ENCODE measurements around the gene PTPA. TPM values are rescaled to one million over a fixed set of nuclear protein-coding genes. Genes with fewer than 3 reads are reported as not detected.

Gene PTPA
- total and polyA plus RNA-seq, 9 of the 15 experiments (the other 6 are each of a cell fraction or from before 2014, with no cell fraction given): 1.7 to 121 (median 72.6) TPM

GRCh38 chr9:129111528-129112151, 425 bp downstream of the PTPA start:
- CTCF ChIA-PET (ENCODE audit: low intra/inter-chr PET ratio): no interaction called here
- intact Hi-C loops (cut with micrococcal nuclease): loop anchor here (5.0 kb wide), 1 partner anchor 84 kb away; the partner anchor contains the start of gene SH3GLB2
- no peaks in the 10 kb centered on the region for H3K9me3 ChIP-seq (replicated peaks; ENCODE audit: control insufficient read depth, insufficient read depth, low read depth, low read length)
- in situ Hi-C loops (cut with MboI): no loop called here
- 1% methylated on average over 21 of the region's 37 CpGs for WGBS (ENCODE audit: insufficient coverage, low coverage, missing lambda C conversion rate)
- POLR2A ChIA-PET: interaction anchor here (0.8 to 5.3 kb wide), 5 partner anchors 8 to 30 kb away, joined by 3 to 35 read pairs (median 4); partner anchors contain the start of gene DOLPP1
- no TSS peak for BruUV-seq (replicated peaks)
- peaks cover 52% of the 10 kb centered on the region for H3K79me2 ChIP-seq (ENCODE audit: control insufficient read depth, insufficient read depth, low read length)
- peak; percentile 33 for ATAC-seq
- H3K4me3 ChIP-seq: peak overlapping the region; percentile 100
- peak; percentile 60 to 65 (median 63) for DNase-seq (ENCODE audit: extremely low read depth in 1 of 4, low spot score in 3 of 4)
- no peak for FAIRE-seq
- H3K36me3 ChIP-seq (ENCODE audit: control insufficient read depth, insufficient read depth, low read length): peaks cover 3% of the 10 kb centered on the region; the same call in 1 of the 3 replicates
- H3K4me1 ChIP-seq (replicated peaks in 1 of 2; ENCODE audit: control insufficient read depth in 2 of 2, insufficient read depth in 2 of 2, low read length in 2 of 2): peaks cover 23 to 53% of the 10 kb centered on the region in 2 experiments
- H4K20me1 ChIP-seq (replicated peaks; ENCODE audit: control insufficient read depth, insufficient read depth, low read length): peaks cover 3% of the 10 kb centered on the region; the same call in 1 of the 2 replicates
- H3K4me2 ChIP-seq (ENCODE audit: insufficient read depth, low read length): peak overlapping the region; percentile 100
- H3K9me1 ChIP-seq (ENCODE audit: control insufficient read depth, insufficient read depth, low read length): no peaks in the 10 kb centered on the region
- peak overlapping the region; percentile 100 for H3K27ac ChIP-seq (ENCODE audit: extremely low read depth, low read depth, low read length)
- H2AFZ ChIP-seq (ENCODE audit: low read depth, low read length): peak overlapping the region; percentile 99
- no peaks in the 10 kb centered on the region for H3K27me3 ChIP-seq (ENCODE audit: control insufficient read depth in 2 of 2, insufficient read depth in 2 of 2, low read length in 2 of 2)
- peak overlapping the region; percentile 93 to 100 for H3K9ac ChIP-seq (ENCODE audit: insufficient read depth in 1 of 2, low read depth in 2 of 2, low read length in 2 of 2)
- TF ChIP-seq EP400 (IDR thresholded peaks at IDR 0.05): no peak
- peak; percentile 21 for TF ChIP-seq NFRKB (IDR thresholded peaks at IDR 0.05; ENCODE audit: low read depth)
- no peak for TF ChIP-seq ZNF239 (CRISPR knock-in tag; IDR thresholded peaks at IDR 0.05)
- TF ChIP-seq PHF8 (IDR thresholded peaks at IDR 0.05; ENCODE audit: borderline replicate concordance, low read length): peak; percentile 63; the same call in 1 of the 2 replicates
- no peak for TF ChIP-seq TSHZ1 (CRISPR knock-in tag; IDR thresholded peaks at IDR 0.05)
- TF ChIP-seq, protein P1, sequence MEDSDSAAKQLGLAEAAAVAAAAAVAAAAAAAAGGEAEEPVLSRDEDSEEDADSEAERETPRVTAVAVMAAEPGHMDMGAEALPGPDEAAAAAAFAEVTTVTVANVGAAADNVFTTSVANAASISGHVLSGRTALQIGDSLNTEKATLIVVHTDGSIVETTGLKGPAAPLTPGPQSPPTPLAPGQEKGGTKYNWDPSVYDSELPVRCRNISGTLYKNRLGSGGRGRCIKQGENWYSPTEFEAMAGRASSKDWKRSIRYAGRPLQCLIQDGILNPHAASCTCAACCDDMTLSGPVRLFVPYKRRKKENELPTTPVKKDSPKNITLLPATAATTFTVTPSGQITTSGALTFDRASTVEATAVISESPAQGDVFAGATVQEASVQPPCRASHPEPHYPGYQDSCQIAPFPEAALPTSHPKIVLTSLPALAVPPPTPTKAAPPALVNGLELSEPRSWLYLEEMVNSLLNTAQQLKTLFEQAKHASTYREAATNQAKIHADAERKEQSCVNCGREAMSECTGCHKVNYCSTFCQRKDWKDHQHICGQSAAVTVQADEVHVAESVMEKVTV (CRISPR knock-in tag; IDR thresholded peaks at IDR 0.05): no peak
- TF ChIP-seq KAT2B (IDR thresholded peaks at IDR 0.05; ENCODE audit: low read depth, low read length): no peak
- TF ChIP-seq, protein P2, sequence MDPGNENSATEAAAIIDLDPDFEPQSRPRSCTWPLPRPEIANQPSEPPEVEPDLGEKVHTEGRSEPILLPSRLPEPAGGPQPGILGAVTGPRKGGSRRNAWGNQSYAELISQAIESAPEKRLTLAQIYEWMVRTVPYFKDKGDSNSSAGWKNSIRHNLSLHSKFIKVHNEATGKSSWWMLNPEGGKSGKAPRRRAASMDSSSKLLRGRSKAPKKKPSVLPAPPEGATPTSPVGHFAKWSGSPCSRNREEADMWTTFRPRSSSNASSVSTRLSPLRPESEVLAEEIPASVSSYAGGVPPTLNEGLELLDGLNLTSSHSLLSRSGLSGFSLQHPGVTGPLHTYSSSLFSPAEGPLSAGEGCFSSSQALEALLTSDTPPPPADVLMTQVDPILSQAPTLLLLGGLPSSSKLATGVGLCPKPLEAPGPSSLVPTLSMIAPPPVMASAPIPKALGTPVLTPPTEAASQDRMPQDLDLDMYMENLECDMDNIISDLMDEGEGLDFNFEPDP (CRISPR knock-in tag; IDR thresholded peaks at IDR 0.05): no peak
- TF ChIP-seq E2F6 (IDR thresholded peaks at IDR 0.05; ENCODE audit: borderline replicate concordance in 1 of 2, extremely low read depth in 1 of 2, insufficient read depth in 1 of 2, insufficient read length in 1 of 2, low read depth in 1 of 2, low read length in 1 of 2, poor library complexity in 1 of 2, severe bottlenecking in 1 of 2): peak in 1 of 2 experiments; percentile 10
- TF ChIP-seq MTA2 (IDR thresholded peaks at IDR 0.05; ENCODE audit: low read depth): no peak
- TF ChIP-seq, protein P3, sequence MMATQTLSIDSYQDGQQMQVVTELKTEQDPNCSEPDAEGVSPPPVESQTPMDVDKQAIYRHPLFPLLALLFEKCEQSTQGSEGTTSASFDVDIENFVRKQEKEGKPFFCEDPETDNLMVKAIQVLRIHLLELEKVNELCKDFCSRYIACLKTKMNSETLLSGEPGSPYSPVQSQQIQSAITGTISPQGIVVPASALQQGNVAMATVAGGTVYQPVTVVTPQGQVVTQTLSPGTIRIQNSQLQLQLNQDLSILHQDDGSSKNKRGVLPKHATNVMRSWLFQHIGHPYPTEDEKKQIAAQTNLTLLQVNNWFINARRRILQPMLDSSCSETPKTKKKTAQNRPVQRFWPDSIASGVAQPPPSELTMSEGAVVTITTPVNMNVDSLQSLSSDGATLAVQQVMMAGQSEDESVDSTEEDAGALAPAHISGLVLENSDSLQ (IDR thresholded peaks at IDR 0.05): no peak
- no peak for TF ChIP-seq BRF1 (IDR thresholded peaks at IDR 0.05; ENCODE audit: borderline replicate concordance, extremely low read depth, insufficient read length)
